NT2/D1 (cell line): Measurements from ENCODE around the gene PRPF40A.
A peak's percentile ranks its signal among the peaks of the same experiment; 100 is the strongest.

Experiments used
- DNase-seq: peaks from one replicate; pipeline ENCODE4 v3.0.0-alpha.2; 2011; ENCODE audit warnings: low read depth, low spot score
- H3K27me3 ChIP-seq: 2 replicates; pipeline ENCODE4 v1.6.0; 2011; ENCODE audit warnings: mild to moderate bottlenecking; ENCODE audit not compliant: insufficient read length, insufficient read depth
- H3K36me3 ChIP-seq: 2 replicates; pipeline ENCODE4 v1.6.1; 2011; ENCODE audit warnings: mild to moderate bottlenecking, low read length, mixed read lengths; ENCODE audit not compliant: insufficient read depth, insufficient read length
- H3K4me1 ChIP-seq: 2 replicates; pipeline ENCODE4 v1.5.1; 2011; ENCODE audit not compliant: insufficient read depth, insufficient read length
- H3K4me3 ChIP-seq: 2 replicates; pipeline ENCODE4 v1.5.1; 2011; ENCODE audit warnings: low read depth; ENCODE audit not compliant: insufficient read length
- H3K9ac ChIP-seq: 2 replicates; pipeline ENCODE4 v1.6.0; 2011; ENCODE audit warnings: low read depth; ENCODE audit not compliant: insufficient read length
- H3K9me3 ChIP-seq: 2 replicates; pipeline ENCODE4 v1.5.1; 2011; ENCODE audit warnings: mild to moderate bottlenecking, low read length; ENCODE audit not compliant: insufficient read depth
- SUZ12 ChIP-seq: IDR thresholded peaks from 2 replicates; pipeline ENCODE4 v1.6.1; 2011; ENCODE audit not compliant: insufficient read length, insufficient read depth; ENCODE audit errors: extremely low read depth
- YY1 ChIP-seq: IDR thresholded peaks from 2 replicates; pipeline ENCODE4 v1.6.1; 2011; ENCODE audit not compliant: insufficient read length, insufficient read depth
- ZNF274 ChIP-seq: IDR thresholded peaks from 2 replicates; pipeline ENCODE4 v1.6.1; 2011; ENCODE audit warnings: mild to moderate bottlenecking, low read depth, low read length

Gene PRPF40A

GRCh38 chr2:152695763-152696162, 21.5 kb downstream of the PRPF40A start:
- DNase-seq, result no peak
- Histone ChIP-seq H3K9ac (no peak overlapping the region), H3K9me3 (no peaks in the 10 kb centered on the region), H3K4me1 (no peaks in the 10 kb centered on the region), H3K4me3 (no peak overlapping the region), H3K27me3 (no peaks in the 10 kb centered on the region), H3K36me3 (peaks cover 45% of the 10 kb centered on the region)
- no peak for TF ChIP-seq ZNF274
- TF ChIP-seq YY1, result no peak
- no peak for TF ChIP-seq SUZ12

- DNase-seq, result no peak
- Histone ChIP-seq H3K9ac (no peak overlapping the region), H3K9me3 (no peaks in the 10 kb centered on the region), H3K4me1 (no peaks in the 10 kb centered on the region), H3K36me3 (peaks cover 57% of the 10 kb centered on the region), H3K4me3 (no peak overlapping the region), H3K27me3 (no peaks in the 10 kb centered on the region)
- TF ChIP-seq SUZ12 (no peak), YY1 (no peak), ZNF274 (no peak)
Observed at GRCh38 chr2:152694161-152694661, 23.1 kb downstream of the PRPF40A start.

- Histone ChIP-seq H3K9me3 (no peaks in the 10 kb centered on the region), H3K36me3 (peaks cover 60% of the 10 kb centered on the region), H3K27me3 (no peaks in the 10 kb centered on the region), H3K9ac (no peak overlapping the region), H3K4me1 (no peaks in the 10 kb centered on the region), H3K4me3 (no peak overlapping the region)
- TF ChIP-seq ZNF274 (no peak), YY1 (no peak), SUZ12 (no peak)
- DNase-seq, result no peak
Observed at GRCh38 chr2:152693033-152693432, 24.2 kb downstream of the PRPF40A start.

- Histone ChIP-seq H3K27me3 (no peaks in the 10 kb centered on the region), H3K4me3 (no peak overlapping the region), H3K9me3 (no peaks in the 10 kb centered on the region), H3K36me3 (peaks cover 56% of the 10 kb centered on the region), H3K9ac (no peak overlapping the region), H3K4me1 (no peaks in the 10 kb centered on the region)
- no peak for DNase-seq
- TF ChIP-seq SUZ12 (no peak), YY1 (no peak), ZNF274 (no peak)
Observed at GRCh38 chr2:152686321-152686720, 30.9 kb downstream of the PRPF40A start.

- Histone ChIP-seq H3K27me3 (no peaks in the 10 kb centered on the region), H3K9ac (no peak overlapping the region), H3K36me3 (peaks cover 53% of the 10 kb centered on the region), H3K4me1 (no peaks in the 10 kb centered on the region), H3K9me3 (no peaks in the 10 kb centered on the region), H3K4me3 (no peak overlapping the region)
- TF ChIP-seq SUZ12 (no peak), ZNF274 (no peak), YY1 (no peak)
- no peak for DNase-seq
Observed at GRCh38 chr2:152683400-152683799, 33.9 kb downstream of the PRPF40A start.

GRCh38 chr2:152682663-152683062, 34.6 kb downstream of the PRPF40A start:
- TF ChIP-seq SUZ12, result no peak
- no peak for TF ChIP-seq YY1
- no peak for TF ChIP-seq ZNF274
- peak; percentile 5 for DNase-seq

GRCh38 chr2:152678808-152679207, 38.5 kb downstream of the PRPF40A start:
- Histone ChIP-seq H3K36me3 (peaks cover 71% of the 10 kb centered on the region), H3K9me3 (no peaks in the 10 kb centered on the region), H3K4me1 (no peaks in the 10 kb centered on the region), H3K9ac (no peak overlapping the region), H3K27me3 (no peaks in the 10 kb centered on the region), H3K4me3 (no peak overlapping the region)
- no peak for DNase-seq
- TF ChIP-seq YY1 (no peak), ZNF274 (no peak), SUZ12 (no peak)

More at GRCh38 chr2:152682663-152683062, 34.6 kb downstream of the PRPF40A start:
- no peaks in the 10 kb centered on the region for H3K4me1 ChIP-seq
- H3K27me3 ChIP-seq, result no peaks in the 10 kb centered on the region
- H3K4me3 ChIP-seq, result no peak overlapping the region
- no peak overlapping the region for H3K9ac ChIP-seq
- H3K9me3 ChIP-seq, result no peaks in the 10 kb centered on the region
- peaks cover 53% of the 10 kb centered on the region for H3K36me3 ChIP-seq

- H3K4me1 ChIP-seq, result no peaks in the 10 kb centered on the region
- no peak overlapping the region for H3K9ac ChIP-seq
- no peak for DNase-seq
- peaks cover 89% of the 10 kb centered on the region for H3K36me3 ChIP-seq
- TF ChIP-seq ZNF274 (no peak), YY1 (no peak), SUZ12 (no peak)
- no peaks in the 10 kb centered on the region for H3K9me3 ChIP-seq
- H3K4me3 ChIP-seq, result no peak overlapping the region
- H3K27me3 ChIP-seq, result no peaks in the 10 kb centered on the region
Observed at GRCh38 chr2:152676461-152676860, 40.8 kb downstream of the PRPF40A start.
